ENCODE data around the gene DTX4. TPM values are rescaled to one million over a fixed set of nuclear protein-coding genes. Genes with fewer than 3 reads are reported as not detected.

The DTX4 gene
- polyA plus RNA-seq, 3 donors, result 5.2 to 41.4 (median 7.0) TPM

GRCh38 chr11:59158206-59159068 lies 13.5 kb upstream of the DTX4 start:
- 31 to 37% (median 34%) methylated on average over 8 of the region's 8 CpGs for WGBS, 3 donors
- H3K27ac ChIP-seq (ENCODE audit: low read depth, low read length), result no peak overlapping the region

DNA sequence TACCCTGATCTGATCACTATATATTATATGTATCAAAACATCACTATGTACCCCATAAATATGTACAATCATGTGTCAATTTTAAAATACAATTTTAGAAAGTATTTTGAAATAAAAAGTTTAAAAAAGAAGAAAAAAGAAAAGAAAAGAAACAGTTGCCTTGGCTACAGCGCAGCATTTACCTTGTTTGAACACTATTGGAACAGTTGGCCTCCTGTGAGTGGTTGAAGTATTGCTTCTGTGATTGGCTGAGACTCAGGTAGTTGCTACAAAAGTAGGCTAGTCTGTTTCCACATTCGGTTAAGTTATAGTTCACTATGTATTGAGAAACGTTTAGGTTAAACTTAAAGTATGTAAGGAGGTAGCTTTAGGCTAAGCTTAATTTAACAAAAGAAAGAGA lies 7.9 kb upstream of the DTX4 start:
- no peak overlapping the region for H3K27ac ChIP-seq (ENCODE audit: low read depth, low read length)
- 62 to 76% (median 63%) methylated on average over 3 of the region's 3 CpGs for WGBS, 3 donors

GRCh38 chr11:59172345-59173079 lies 580 bp downstream of the DTX4 start:
- 0 to 1% (median 1%) methylated on average over 43 to 70 of the region's 70 CpGs for WGBS, 3 donors
- H3K27ac ChIP-seq (ENCODE audit: low read depth, low read length), result no peak overlapping the region

DNA sequence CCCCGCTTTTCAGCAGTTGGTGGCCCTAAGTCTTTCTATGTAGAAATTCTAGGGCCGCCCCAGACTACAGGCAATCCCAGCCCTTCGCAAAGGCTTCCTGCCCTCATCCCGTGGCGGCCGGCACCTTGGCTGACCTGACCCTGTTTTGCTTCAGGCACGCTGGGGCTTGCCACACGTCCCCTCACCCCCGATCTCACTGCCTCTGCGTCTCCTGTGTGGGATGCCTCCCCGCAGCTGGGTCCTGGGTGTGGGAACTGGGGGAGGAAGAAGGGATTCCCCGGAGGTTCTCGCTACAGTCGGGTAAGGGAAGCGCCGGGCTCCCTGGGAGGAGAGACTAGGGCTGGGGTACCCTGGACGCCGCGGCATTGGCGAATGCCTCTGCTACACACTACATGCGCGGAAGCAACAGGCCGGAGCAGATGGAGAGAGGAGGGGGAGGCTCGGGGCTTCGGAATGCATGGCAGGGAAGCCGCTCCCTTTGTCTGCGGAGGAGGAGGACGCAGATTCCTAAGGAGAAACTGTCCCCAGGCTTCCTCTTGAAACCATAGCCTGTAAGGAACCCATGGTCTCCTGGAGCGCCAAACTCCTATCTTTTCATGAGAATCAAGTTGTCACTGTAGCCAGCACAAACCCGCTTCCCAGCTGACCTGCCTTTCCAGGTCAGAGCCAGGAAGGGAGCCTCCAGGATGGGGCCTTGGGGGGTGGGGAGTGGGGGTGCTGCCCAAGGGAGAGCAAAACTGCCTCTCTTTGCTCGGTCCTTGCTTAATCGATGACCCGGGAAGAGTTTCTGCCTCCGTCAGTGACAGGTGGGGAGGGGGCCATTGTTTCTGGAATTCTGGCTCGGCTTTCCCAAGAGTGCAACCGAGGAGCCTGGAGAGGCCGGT lies 1.4 kb downstream of the DTX4 start:
- no peak overlapping the region for H3K27ac ChIP-seq (ENCODE audit: low read depth, low read length)
- 8 to 13% (median 11%) methylated on average over 37 of the region's 37 CpGs for WGBS, 3 donors

GRCh38 chr11:59173964-59174663 lies 2.2 kb downstream of the DTX4 start:
- no peak overlapping the region for H3K27ac ChIP-seq (ENCODE audit: low read depth, low read length)
- WGBS, 3 donors, result 38 to 52% (median 39%) methylated on average over 7 of the region's 7 CpGs

DNA sequence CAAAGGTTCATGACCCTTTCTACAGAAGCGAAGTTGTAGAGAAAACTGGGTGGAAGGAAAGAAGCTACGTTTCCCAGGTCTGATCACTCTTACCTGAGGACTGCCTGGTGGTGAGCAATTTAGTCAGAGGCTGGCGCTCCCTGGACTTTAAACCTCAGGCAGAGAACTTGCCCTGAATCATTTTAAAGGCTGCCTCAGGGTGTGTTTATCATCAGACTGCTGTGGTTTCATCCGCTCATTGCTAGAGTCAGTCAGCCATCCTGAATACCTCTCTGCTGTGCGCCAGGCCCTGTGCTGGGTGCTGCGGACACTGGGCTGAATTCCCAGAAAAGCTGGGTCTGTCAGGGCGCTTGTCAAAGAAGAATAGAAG lies 2.7 kb downstream of the DTX4 start:
- WGBS, 3 donors, result 67 to 83% (median 75%) methylated on average over 7 of the region's 7 CpGs

GRCh38 chr11:59175091-59175501 lies 3.2 kb downstream of the DTX4 start:
- WGBS, 3 donors, result 46 to 86% (median 62%) methylated on average over 4 of the region's 4 CpGs
- H3K27ac ChIP-seq (ENCODE audit: low read depth, low read length), result no peak overlapping the region

More for the DNA sequence above, 2.7 kb downstream of the DTX4 start:
- no peak overlapping the region for H3K27ac ChIP-seq (ENCODE audit: low read depth, low read length)

DNA sequence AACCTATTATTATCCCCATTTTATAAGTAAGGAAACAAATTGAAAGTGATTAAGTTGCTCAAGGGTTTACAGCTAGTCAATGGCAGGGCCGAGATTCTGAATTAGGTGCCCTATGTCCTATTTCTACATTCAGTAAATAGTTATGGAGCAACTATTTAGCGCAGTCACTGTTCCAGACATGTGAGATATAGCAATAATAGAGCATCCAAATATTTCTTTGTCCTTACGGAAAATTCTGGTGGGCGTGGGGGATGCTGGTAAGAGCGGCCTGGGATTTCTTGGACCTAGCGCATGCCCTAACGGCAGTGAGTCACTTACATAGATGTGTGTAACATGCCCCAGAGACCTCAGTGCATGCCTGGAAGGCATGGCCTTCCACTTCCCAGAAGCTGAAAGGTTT lies 4.4 kb downstream of the DTX4 start:
- H3K27ac ChIP-seq (ENCODE audit: low read depth, low read length), result no peak overlapping the region
- WGBS, 3 donors, result 70 to 81% (median 79%) methylated on average over 7 of the region's 7 CpGs

DNA sequence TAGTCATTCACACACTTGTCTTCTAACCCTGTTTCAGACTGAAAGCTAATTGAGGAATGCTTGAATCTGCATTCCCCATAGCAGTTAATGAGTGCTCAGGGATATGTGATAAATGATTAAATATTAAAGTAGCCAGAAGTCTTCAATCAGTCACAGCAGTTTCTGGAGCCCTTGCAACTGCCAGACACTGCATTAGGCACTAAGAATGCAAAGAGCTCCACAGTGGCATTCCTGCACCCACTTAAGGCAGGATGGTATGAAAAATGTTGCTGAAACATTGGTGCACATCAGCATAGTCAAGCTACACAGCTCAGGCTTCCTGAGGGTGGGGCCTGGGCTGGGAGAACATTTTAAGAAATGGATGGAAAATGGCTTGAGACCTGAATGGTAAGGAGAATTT lies 6.5 kb downstream of the DTX4 start:
- no peak overlapping the region for H3K27ac ChIP-seq (ENCODE audit: low read depth, low read length)

DNA sequence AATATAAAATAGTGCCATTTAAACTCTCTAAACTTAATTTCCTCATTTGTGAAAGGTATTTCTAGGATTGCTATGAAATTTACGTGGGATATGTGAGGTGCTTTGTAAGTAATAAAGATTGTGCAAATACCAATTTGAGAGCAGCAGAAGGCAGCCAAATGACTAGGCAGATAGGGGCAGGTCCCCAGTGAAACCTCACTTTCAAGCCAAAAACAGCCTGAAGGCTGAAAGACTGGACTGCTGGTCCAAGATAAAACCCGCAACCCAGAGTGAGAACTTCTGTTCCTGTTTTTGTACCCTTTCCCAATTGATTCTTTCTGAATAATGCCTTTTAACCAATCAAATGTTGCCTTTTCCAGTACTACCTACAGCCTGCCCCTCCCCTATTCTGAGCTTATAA lies 7.2 kb downstream of the DTX4 start:
- 71 to 84% (median 82%) methylated on average over 2 of the region's 2 CpGs for WGBS, 3 donors
- H3K27ac ChIP-seq (ENCODE audit: low read depth, low read length), result no peak overlapping the region

- WGBS, 3 donors, result 73 to 86% (median 85%) methylated on average over 2 of the region's 2 CpGs
Measured at GRCh38 chr11:59180168-59180776, 8.3 kb downstream of the DTX4 start.

DNA sequence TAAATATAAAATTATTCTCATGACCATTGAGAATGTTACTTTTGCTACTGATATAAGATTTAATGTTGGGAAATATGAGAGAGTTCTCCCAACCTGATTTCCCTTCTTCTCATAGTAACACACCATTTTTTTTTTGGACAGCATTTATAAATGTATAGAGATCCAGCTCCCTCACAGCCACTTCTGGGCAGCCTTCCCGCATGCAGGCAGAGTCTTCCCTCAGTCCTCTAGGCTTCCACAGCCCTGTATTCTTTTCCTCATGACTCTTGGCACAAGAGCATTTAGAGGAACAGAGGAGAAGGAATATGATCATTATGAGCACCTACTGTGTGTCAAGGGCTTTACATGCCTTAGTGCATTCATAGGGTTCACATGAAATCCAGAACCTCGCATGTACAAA lies 9.0 kb downstream of the DTX4 start:
- 85 to 95% (median 88%) methylated on average over 2 of the region's 2 CpGs for WGBS, 3 donors
- H3K27ac ChIP-seq (ENCODE audit: low read depth, low read length), result no peak overlapping the region

More at GRCh38 chr11:59180168-59180776, 8.3 kb downstream of the DTX4 start:
- H3K27ac ChIP-seq (ENCODE audit: low read depth, low read length), result no peak overlapping the region

- WGBS, 3 donors, result 94 to 96% (median 95%) methylated on average over 33 of the region's 33 CpGs
- no peak overlapping the region for H3K27ac ChIP-seq (ENCODE audit: low read depth, low read length)
Measured at GRCh38 chr11:59181746-59182456, 10.0 kb downstream of the DTX4 start.

GRCh38 chr11:59182457-59183151 lies 10.7 kb downstream of the DTX4 start:
- H3K27ac ChIP-seq (ENCODE audit: low read depth, low read length), result no peak overlapping the region
- 87 to 95% (median 92%) methylated on average over 4 of the region's 4 CpGs for WGBS, 3 donors

DNA sequence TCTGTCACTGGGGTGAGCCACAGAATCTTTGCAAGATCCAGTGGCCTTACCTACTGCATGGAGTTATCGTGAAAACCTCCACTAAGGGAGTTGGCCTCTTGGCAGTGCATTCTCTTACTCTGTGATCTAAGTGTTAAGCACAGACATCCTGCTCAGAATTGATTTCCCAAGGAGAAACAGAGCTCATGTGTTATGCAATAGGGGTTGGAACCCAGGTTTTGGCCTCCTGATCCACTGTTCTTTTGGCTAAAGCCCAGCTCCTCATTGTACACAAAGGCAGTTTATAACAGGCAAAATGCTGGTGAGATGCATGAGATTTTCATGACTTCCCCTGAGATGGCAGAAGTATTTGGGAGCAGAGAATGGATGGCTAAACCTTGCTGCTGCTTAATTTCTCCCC lies 11.8 kb downstream of the DTX4 start:
- H3K27ac ChIP-seq (ENCODE audit: low read depth, low read length), result no peak overlapping the region
- WGBS, 3 donors, result 41 to 67% (median 47%) methylated on average over 1 of the region's 1 CpG

DNA sequence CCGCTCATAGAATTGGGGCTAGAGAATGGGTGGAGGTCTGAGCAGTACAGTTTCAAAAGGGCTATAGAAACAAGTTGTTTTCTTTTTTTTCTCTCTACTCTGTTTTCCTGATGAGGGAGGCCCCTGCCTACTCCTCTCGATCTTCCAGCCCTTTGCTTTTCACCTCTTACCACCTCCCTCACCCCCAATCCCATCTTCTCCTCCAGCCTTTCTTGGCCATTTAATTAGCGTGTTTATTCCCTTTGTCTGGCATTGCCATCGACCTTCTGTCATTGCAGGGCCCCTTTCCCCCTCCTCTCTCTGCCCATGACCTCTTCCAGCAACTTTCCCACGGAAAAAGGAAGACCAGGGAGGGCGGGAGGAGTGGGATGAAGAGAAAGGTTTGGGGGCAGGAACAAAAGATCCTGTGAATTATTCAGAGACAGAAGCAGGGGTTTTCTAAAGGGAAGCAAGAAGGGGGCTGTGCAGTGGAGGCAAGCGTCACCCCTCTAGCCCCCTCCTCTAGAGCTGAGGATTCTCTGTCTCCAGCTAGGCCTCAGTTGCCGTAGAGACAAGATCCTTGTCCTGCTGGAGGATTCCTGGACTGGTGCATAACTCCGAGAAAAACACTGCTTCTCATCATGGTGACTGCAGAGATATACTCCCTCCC lies 12.9 kb downstream of the DTX4 start:
- 63 to 68% (median 67%) methylated on average over 9 of the region's 9 CpGs for WGBS, 3 donors
- no peak overlapping the region for H3K27ac ChIP-seq (ENCODE audit: low read depth, low read length)
